Left forelimb (tissue), 1 donor: ENCODE results near the gene ACKR2.

ENCODE experiments used
- DNase-seq: peaks from one replicate; pipeline ENCODE4 v3.0.0-alpha.2; 2018; ENCODE audit warnings: low spot score

The ACKR2 gene

GRCh38 chr3:42829628-42830436 lies 20.6 kb downstream of the ACKR2 start:
- DNase-seq: no peak

DNA sequence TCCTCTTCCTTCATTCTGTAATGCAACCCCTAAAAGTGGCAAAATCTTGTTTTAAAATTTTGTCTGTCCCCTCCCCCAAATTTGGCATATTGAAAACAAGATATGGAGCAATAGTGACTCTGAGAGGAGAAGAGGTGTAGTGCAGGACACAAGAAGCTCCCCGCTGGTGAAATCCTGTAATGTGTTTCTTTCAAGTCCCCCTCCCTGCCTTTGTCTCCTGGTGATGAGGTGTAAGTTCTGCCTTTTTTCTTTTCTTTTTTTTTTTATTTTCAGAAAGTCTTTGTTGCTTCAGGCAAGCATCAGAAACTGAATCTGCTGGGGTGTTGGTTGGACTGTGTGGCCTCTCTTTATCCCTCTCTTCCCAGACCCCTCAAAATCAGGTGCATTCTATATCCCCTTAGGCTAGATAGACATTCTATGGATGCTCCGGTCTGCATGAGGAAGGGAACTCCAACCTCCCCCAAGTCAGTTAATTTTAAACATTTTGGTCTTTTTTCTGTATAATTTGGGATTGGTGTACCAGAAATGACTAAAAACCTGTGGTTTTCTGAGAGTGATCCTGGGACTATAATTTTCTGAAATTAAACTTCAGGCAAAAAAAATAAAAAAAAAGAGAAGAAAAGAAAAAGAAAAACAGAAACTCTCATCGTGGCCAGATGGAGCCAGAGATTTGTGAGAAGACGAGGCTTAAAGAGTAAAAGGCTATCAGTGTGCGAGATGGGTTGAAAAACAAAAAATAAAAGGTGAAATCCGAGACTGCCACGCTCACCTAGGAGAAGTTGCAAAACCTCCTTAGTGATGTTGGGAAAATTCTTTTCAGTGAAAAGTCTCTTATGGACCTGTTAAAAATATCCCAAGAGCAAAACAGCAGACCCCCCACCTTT lies 21.4 kb downstream of the ACKR2 start:
- DNase-seq: no peak

GRCh38 chr3:42831321-42831713 lies 22.1 kb downstream of the ACKR2 start:
- no peak for DNase-seq

DNA sequence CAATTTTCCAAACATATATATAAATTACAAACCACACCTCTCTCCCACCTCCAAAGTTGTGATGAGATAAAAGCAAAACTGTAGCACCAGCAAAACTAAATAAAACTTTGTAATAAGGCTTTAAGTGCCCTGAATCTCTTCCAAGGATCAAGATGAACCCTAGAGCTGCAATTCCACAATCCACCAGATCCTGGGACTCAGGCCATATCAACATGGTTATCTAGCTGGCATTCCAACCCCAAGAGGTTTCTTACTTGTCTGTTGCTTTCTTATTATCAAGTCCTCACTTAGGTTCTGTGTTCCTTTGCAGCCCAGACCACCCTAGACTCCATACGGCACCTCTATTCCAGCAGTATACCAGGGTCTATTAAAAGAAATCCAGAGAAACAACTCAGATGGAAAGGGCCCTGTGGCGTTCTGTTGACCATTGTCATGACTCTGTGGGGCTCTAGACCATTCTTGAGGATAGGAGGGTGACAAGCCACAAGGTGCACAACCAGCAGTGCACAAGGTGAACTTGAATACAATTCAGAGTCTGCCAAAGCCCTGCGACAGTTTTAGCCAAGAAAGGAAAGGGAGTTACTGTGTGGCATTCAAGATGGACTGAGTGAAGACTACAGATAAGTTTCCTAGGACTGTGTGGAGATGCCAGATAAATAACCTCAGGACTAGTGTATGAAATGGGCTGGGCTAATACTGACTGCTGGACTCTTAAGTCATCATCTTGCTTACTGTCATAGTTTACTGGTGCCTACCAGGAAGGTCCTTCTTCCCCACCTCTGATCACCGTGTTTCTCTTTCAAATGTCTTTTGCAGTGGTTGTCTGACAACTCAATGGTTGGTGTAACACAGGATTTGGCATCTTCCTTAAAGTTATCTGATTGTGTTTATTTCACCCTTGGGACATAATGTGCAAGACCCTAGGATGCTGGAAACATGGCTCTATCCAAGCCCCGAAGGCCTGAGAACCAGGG lies 27.2 kb downstream of the ACKR2 start:
- no peak for DNase-seq

- DNase-seq: no peak
Observed at GRCh38 chr3:42838571-42838970, 29.3 kb downstream of the ACKR2 start.

- DNase-seq: no peak
Observed at GRCh38 chr3:42839616-42840015, 30.4 kb downstream of the ACKR2 start.

DNA sequence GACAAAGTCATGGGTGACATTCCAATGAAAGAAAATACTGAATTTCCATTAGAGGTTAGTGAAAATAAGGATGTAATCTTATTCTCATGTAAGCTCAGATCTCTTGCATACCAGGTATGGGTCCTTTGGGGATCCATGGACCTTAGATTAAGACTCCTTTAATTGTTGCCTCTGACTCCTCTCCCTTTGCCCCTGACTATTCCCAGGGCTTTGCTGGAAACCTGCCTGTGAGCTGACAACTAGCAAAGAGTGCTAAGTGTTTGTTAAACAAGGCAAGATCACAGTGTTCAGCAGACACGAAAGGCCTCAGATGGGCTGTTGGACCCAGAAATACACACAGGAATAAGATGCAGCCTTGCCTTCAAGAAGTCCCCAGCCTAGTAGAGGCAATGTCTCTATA lies 32.1 kb downstream of the ACKR2 start:
- DNase-seq: no peak

DNA sequence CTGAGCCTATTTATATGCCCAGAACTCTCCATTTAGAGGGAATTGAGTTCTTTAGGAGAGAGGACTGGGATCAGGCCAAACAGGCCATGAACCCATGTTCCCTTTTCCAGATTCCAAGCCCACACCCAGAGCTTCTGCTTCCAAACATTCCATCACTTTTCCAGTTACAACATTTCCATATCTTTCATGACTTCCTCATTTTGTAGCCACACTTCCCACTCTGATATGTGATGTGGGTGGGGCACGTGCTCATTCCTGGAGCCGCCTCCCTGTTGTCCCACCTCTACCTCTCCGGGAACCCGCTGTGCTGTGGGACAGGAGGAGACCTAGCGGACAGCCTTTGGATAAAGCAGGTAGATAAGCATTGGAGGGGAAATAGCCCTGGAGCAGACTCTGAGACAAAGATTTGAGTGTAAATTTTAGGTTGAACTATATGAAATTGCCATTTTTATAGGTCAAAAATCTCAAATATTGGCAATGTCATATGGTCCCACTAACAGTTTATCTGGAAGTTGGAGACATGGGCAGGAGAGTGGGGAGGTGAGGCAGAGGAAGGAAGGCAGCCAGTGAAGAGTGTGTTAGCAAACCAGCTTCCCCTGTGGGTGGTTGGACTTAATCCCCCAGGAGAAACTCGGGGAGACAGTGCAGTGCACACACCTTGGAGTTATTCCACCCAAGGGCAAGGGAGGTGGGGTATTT lies 34.6 kb downstream of the ACKR2 start:
- no peak for DNase-seq

GRCh38 chr3:42844412-42844713 lies 35.1 kb downstream of the ACKR2 start:
- DNase-seq: no peak

DNA sequence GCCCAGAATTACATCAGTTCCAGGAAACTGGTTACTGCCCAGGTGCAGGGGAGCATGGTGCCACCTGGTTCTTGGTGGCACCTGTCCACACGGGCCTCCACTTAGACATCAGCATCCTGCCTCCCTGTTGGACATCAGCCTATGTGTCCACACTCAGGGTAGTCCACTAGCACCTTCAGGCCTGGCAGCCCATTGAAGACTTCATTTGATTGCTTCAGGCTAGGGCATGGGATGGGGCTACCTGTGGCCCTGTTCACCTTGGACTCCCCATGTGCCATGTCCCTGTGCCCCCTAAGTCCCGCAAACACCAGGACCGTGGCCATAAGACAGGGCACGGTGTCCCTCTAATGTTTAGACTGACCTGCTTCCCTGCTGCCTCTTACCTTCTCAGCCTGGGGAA lies 35.6 kb downstream of the ACKR2 start:
- no peak for DNase-seq

DNA sequence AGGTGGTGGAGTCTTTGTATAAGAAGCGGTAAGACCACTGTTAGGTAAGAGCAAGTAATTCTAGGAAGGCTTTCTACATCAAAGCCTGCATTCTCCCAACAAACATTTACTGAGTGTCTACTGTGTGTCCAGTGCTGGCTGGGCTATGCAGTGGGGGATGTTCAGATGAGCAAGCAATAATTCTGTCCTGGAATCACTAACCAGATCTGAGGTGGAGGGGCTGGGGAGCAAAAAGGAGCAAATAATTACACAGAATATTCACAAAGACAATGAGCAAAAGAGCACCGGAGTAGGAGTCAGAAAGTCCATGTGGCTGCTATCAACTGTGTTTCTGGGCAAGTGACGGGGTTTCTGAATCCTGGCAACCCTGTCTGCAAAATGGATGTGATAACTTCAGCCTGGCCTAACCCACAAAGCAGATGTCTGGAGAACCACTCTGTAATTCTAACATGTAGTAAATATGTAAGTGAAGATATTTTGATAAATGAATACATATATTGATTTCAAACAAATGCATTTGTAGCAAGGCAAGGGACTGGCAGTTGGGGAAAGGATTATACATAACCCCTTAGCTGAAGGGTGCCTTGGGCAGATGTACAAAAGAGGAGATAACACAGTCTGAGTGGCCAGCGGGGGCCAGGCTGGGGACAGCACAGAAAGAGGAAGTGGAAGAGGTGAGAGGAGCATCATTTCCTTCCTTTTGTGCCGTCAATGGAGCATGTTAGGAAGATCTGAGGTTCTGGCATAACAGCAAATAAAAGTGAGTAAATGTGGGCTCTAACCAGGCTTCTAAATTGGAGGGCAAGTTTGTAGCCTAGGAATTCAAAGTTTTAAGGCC lies 37.7 kb downstream of the ACKR2 start:
- no peak for DNase-seq

- no peak for DNase-seq
Observed at GRCh38 chr3:42847731-42848130, 38.5 kb downstream of the ACKR2 start.

GRCh38 chr3:42849017-42849416 lies 39.8 kb downstream of the ACKR2 start:
- no peak for DNase-seq

- no peak for DNase-seq
Observed at GRCh38 chr3:42850263-42850662, 41.0 kb downstream of the ACKR2 start.

DNA sequence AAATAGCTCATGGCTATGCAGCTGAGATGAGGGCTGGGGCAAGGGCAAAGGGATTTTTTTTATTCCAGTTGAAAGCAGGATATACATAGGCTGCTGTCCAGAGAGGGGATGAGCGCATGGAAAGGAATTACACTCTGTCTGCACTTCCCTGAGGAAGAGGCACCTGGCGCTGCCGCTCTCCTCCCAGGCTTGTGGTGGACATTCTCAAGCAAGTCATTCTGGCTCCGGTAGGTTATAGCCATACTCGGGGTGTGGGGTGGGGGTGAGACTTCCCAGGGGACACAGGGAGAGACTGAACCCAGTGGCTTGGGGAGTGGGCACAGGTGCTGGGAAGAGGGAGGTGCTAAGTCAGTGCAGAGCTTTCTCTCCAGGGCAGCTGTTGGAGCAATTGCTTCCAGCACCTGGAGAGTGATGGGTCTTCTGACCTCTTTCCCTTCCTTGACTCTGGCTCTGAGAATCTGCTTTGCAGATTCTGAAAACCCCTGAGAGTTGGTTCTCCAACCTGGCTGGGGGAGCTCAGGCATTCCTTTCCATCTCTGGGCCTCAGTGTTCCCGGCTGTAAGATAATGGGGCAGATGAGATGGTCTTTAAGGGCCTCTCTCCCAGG lies 42.1 kb downstream of the ACKR2 start:
- no peak for DNase-seq

GRCh38 chr3:42852441-42852840 lies 43.2 kb downstream of the ACKR2 start:
- no peak for DNase-seq

GRCh38 chr3:42853056-42853455 lies 43.8 kb downstream of the ACKR2 start:
- no peak for DNase-seq

- no peak for DNase-seq
Observed at GRCh38 chr3:42853739-42854302, 44.6 kb downstream of the ACKR2 start.

DNA sequence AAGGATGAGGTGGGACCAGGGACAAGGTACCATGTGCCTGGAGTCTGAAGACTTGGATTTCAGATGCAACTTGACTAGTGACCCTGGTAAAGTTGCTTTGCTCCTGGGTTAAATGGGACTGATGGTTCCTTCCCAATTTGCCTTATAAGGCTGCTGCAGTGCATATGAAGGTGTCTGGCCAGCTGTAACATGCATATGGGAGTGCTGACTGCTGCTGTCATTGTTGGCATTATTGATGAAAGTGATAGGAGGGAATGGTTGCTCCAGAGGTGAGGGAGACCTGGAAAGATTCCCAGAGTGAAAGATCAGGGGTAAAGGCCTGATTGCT lies 45.9 kb downstream of the ACKR2 start:
- DNase-seq: no peak
